KMS-11 (cell line): ENCODE measurements around the gene FHIT.

Experiments
- H2AFZ ChIP-seq: fragments of 200-600 bp; sonication (generic); 2 replicates; pipeline ENCODE4 v1.6.1; 2016; ENCODE audit warnings: antibody characterized with exemption, mixed run types, low read depth
- H3K27ac ChIP-seq: fragments of 200-600 bp; sonication (generic); 2 replicates; pipeline ENCODE4 v1.6.1; 2016; ENCODE audit warnings: mild to moderate bottlenecking, mixed run types
- H3K27me3 ChIP-seq: fragments of 200-600 bp; sonication (generic); 2 replicates; pipeline ENCODE4 v1.6.1; 2017; ENCODE audit warnings: mild to moderate bottlenecking, low read depth, mixed run types, moderate library complexity; ENCODE audit not compliant: insufficient read depth
- H3K36me3 ChIP-seq: fragments of 200-600 bp; sonication (generic); 2 replicates; pipeline ENCODE4 v1.6.1; 2017; ENCODE audit warnings: mild to moderate bottlenecking, mixed run types; ENCODE audit not compliant: insufficient read depth
- H3K4me1 ChIP-seq: fragments of 200-600 bp; sonication (generic); 2 replicates; pipeline ENCODE4 v1.6.1; 2016; ENCODE audit warnings: mild to moderate bottlenecking, low read depth, mixed run types; ENCODE audit not compliant: poor library complexity, severe bottlenecking
- H3K4me2 ChIP-seq: fragments of 200-600 bp; sonication (generic); 2 replicates; pipeline ENCODE4 v1.7.0; 2016; ENCODE audit warnings: mild to moderate bottlenecking, mixed run types
- H3K4me3 ChIP-seq: fragments of 200-600 bp; sonication (generic); IDR thresholded peaks from 2 replicates; pipeline ENCODE4 v1.6.1; 2017; ENCODE audit warnings: low read depth, low read length, mixed read lengths; ENCODE audit not compliant: insufficient read depth
- H3K79me2 ChIP-seq: fragments of 200-600 bp; sonication (generic); 2 replicates; pipeline ENCODE4 v1.6.1; 2016; ENCODE audit warnings: low read depth, mixed run types; ENCODE audit not compliant: insufficient read depth
- H3K9ac ChIP-seq: fragments of 200-600 bp; sonication (generic); 2 replicates; pipeline ENCODE4 v1.6.1; 2016; ENCODE audit warnings: mild to moderate bottlenecking, mixed run types
- H4K20me1 ChIP-seq: fragments of 200-600 bp; sonication (generic); 2 replicates; pipeline ENCODE4 v1.6.1; 2016; ENCODE audit warnings: mild to moderate bottlenecking, mixed run types; ENCODE audit not compliant: insufficient read depth
- CTCF ChIP-seq: fragments of 200-600 bp; sonication (generic); conservative IDR thresholded peaks from 2 replicates; pipeline ENCODE4 v1.6.1; 2017; ENCODE audit warnings: low read depth, mild to moderate bottlenecking, antibody characterized with exemption, low read length, moderate library complexity, mixed read lengths

Gene FHIT

GRCh38 chr3:60355825-60356224 lies 895.4 kb downstream of the FHIT start:
- H3K27me3 ChIP-seq: no peaks in the 10 kb centered on the region
- H3K4me3 ChIP-seq: no peak overlapping the region
- H3K36me3 ChIP-seq: no peaks in the 10 kb centered on the region
- no peaks in the 10 kb centered on the region for H3K4me1 ChIP-seq
- H3K4me2 ChIP-seq: no peak overlapping the region
- H3K27ac ChIP-seq: no peak overlapping the region
- H3K79me2 ChIP-seq: no peaks in the 10 kb centered on the region
- TF ChIP-seq CTCF: no peak
- H3K9ac ChIP-seq: no peak overlapping the region
- no peak overlapping the region for H2AFZ ChIP-seq
- H4K20me1 ChIP-seq: no peaks in the 10 kb centered on the region

DNA sequence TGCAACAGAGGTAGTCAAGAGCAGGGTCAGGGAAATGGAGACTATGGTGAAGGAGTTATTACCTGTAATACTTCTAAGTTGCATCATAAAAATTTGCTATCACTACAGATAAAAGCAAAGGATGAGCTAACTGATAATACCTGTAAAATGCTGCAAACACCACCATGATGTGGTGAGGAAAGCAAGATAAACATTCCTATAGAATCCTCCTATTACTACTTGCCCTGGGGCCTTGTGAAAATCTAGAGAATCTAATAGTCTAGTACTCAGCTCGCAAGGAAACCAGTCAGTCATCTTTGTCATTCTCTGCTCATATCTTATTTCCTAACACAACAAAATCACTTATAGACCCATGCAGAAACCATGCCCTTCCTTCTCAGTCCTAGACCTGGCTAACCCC lies 899.8 kb downstream of the FHIT start:
- no peak overlapping the region for H3K9ac ChIP-seq
- no peak overlapping the region for H3K4me3 ChIP-seq
- TF ChIP-seq CTCF: no peak
- no peaks in the 10 kb centered on the region for H3K36me3 ChIP-seq
- no peaks in the 10 kb centered on the region for H4K20me1 ChIP-seq
- H3K4me2 ChIP-seq: no peak overlapping the region
- no peak overlapping the region for H3K27ac ChIP-seq
- no peaks in the 10 kb centered on the region for H3K79me2 ChIP-seq
- H3K4me1 ChIP-seq: no peaks in the 10 kb centered on the region
- no peaks in the 10 kb centered on the region for H3K27me3 ChIP-seq
- no peak overlapping the region for H2AFZ ChIP-seq

DNA sequence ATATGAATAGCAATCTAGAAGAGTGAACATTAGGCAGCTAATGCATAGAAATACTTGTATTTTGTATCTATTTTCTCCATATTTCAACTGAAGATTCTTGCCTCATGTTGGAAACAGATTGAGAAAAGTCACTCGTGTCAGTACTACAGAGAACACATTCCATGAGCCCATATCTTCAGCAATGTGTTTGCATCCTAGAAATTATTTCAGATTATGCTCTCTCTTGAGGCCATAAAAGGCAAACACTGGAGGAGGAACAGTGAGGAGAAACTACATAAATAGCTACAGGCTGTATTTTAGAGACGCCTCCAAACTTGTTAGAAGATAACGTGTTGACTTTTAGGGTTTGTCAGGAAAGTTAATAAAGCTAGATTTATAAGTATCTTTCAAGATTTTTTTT lies 906.9 kb downstream of the FHIT start:
- Histone ChIP-seq H3K9ac (no peak overlapping the region), H4K20me1 (no peaks in the 10 kb centered on the region), H3K4me1 (no peaks in the 10 kb centered on the region), H3K36me3 (no peaks in the 10 kb centered on the region), H3K27me3 (no peaks in the 10 kb centered on the region), H3K4me3 (no peak overlapping the region), H3K79me2 (no peaks in the 10 kb centered on the region), H2AFZ (no peak overlapping the region), H3K27ac (no peak overlapping the region), H3K4me2 (no peak overlapping the region)
- no peak for TF ChIP-seq CTCF

- Histone ChIP-seq H3K4me3 (no peak overlapping the region), H3K27ac (no peak overlapping the region), H2AFZ (no peak overlapping the region), H4K20me1 (no peaks in the 10 kb centered on the region), H3K4me2 (no peak overlapping the region), H3K27me3 (no peaks in the 10 kb centered on the region), H3K9ac (no peak overlapping the region), H3K4me1 (no peaks in the 10 kb centered on the region), H3K79me2 (no peaks in the 10 kb centered on the region), H3K36me3 (no peaks in the 10 kb centered on the region)
- TF ChIP-seq CTCF: no peak
Measured at GRCh38 chr3:60343831-60344230, 907.4 kb downstream of the FHIT start.

DNA sequence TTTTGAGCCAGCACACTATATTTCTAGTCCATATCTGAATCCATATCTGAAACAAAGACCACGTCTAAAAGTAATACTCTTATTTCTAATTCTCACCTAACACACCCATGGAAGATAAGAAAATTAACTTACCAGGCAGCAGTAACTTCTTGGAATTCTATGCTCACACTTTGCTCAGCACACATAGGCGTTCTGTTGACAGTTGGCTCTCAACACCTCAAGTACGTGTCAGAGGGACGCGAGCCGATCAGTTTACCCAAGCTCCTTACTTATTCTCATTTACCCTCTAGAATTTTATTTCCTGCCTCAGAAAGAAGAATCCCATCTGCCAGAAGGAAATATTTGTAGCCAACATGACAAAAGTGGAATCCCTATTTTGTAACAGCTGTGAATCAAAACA lies 911.9 kb downstream of the FHIT start:
- TF ChIP-seq CTCF: no peak
- Histone ChIP-seq H4K20me1 (no peaks in the 10 kb centered on the region), H3K4me1 (no peaks in the 10 kb centered on the region), H3K79me2 (no peaks in the 10 kb centered on the region), H3K4me2 (no peak overlapping the region), H3K27me3 (no peaks in the 10 kb centered on the region), H3K36me3 (no peaks in the 10 kb centered on the region), H3K4me3 (no peak overlapping the region), H3K27ac (no peak overlapping the region), H2AFZ (no peak overlapping the region), H3K9ac (no peak overlapping the region)
